ENCODE data around the gene ERC2.

ERC2 gene

GRCh38 chr3:55796533-55796932 is 671.7 kb downstream of the ERC2 start:
- H3F3A ChIP-seq (ENCODE audit: insufficient read depth): no peaks in the 10 kb centered on the region
- no peak overlapping the region for H3K27ac ChIP-seq (ENCODE audit: low read depth, low read length)
- no peaks in the 10 kb centered on the region for H3K79me2 ChIP-seq (ENCODE audit: insufficient read depth, low read length)
- no peaks in the 10 kb centered on the region for H4K20me1 ChIP-seq (ENCODE audit: low read depth, low read length)
- no peaks in the 10 kb centered on the region for H3K9me2 ChIP-seq (replicated peaks; ENCODE audit: insufficient read depth, low read length)
- no peaks in the 10 kb centered on the region for H3K9me3 ChIP-seq (ENCODE audit: insufficient read depth, low read length)
- no peak overlapping the region for H3K4me3 ChIP-seq (ENCODE audit: insufficient read depth, low read length, poor library complexity, severe bottlenecking)
- no peaks in the 10 kb centered on the region for H3K36me3 ChIP-seq (ENCODE audit: low read length)
- H3K9ac ChIP-seq (ENCODE audit: low read length): no peak overlapping the region
- no peak overlapping the region for H3K4me2 ChIP-seq (ENCODE audit: low read depth, low read length, poor library complexity, severe bottlenecking)
- no peaks in the 10 kb centered on the region for H3K27me3 ChIP-seq (ENCODE audit: low read length)
- TF ChIP-seq EZH2phosphoT487 (conservative IDR thresholded peaks at IDR 0.05; ENCODE audit: low read length) (no peak), CTCF (IDR thresholded peaks at IDR 0.05; ENCODE audit: insufficient read depth, low read length, poor library complexity, severe bottlenecking) (no peak)
- H2AFZ ChIP-seq (ENCODE audit: low read depth, low read length, severe bottlenecking): no peak overlapping the region

DNA sequence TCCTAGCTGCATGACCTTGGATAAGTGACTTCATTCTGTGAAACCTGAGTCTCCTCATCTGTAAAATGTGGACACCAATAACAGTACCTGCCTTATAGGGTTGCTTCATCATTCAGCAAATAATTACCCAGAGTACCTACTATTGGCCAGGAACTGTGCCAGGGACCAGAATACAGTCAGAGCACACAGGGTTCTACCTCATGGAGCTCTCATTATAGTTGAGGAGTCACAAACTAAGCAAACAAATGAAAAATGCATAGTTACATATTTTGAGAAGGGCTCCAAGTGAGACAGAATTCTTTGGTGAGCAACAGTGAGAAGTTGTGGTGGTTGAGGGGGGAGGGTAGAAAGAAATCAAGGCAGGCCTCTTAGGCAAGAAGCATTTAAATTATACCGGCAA is 672.5 kb downstream of the ERC2 start:
- H3K4me3 ChIP-seq (ENCODE audit: insufficient read depth, low read length, poor library complexity, severe bottlenecking): no peak overlapping the region
- H2AFZ ChIP-seq (ENCODE audit: low read depth, low read length, severe bottlenecking): no peak overlapping the region
- H3F3A ChIP-seq (ENCODE audit: insufficient read depth): no peaks in the 10 kb centered on the region
- H3K9ac ChIP-seq (ENCODE audit: low read length): no peak overlapping the region
- H3K36me3 ChIP-seq (ENCODE audit: low read length): no peaks in the 10 kb centered on the region
- H3K27me3 ChIP-seq (ENCODE audit: low read length): no peaks in the 10 kb centered on the region
- no peaks in the 10 kb centered on the region for H4K20me1 ChIP-seq (ENCODE audit: low read depth, low read length)
- H3K4me2 ChIP-seq (ENCODE audit: low read depth, low read length, poor library complexity, severe bottlenecking): no peak overlapping the region
- H3K9me2 ChIP-seq (replicated peaks; ENCODE audit: insufficient read depth, low read length): no peaks in the 10 kb centered on the region
- H3K79me2 ChIP-seq (ENCODE audit: insufficient read depth, low read length): no peaks in the 10 kb centered on the region
- no peaks in the 10 kb centered on the region for H3K9me3 ChIP-seq (ENCODE audit: insufficient read depth, low read length)
- no peak overlapping the region for H3K27ac ChIP-seq (ENCODE audit: low read depth, low read length)
- TF ChIP-seq CTCF (IDR thresholded peaks at IDR 0.05; ENCODE audit: insufficient read depth, low read length, poor library complexity, severe bottlenecking) (no peak), EZH2phosphoT487 (conservative IDR thresholded peaks at IDR 0.05; ENCODE audit: low read length) (no peak)

DNA sequence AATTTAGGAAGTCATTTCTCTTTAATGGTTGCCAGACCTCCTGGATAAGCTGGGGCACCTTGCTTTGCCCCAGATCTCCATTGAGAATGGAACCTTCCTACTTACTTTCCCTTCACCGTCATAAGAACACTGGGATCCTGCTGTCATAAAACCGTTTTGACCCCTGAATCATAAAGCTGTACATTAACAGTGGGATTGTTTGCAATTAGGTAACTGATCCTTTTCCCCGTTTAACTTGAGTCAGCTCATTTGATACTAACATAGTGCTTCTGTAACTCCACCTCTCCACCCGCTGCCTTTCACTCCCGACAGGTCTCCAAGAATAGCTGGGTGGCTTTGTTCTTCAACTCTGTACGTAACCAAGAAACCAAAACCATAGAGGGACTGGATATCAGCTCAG is 673.0 kb downstream of the ERC2 start:
- Histone ChIP-seq H3K36me3 (ENCODE audit: low read length) (no peaks in the 10 kb centered on the region), H3K4me2 (ENCODE audit: low read depth, low read length, poor library complexity, severe bottlenecking) (no peak overlapping the region), H3F3A (ENCODE audit: insufficient read depth) (no peaks in the 10 kb centered on the region), H2AFZ (ENCODE audit: low read depth, low read length, severe bottlenecking) (no peak overlapping the region), H3K79me2 (ENCODE audit: insufficient read depth, low read length) (no peaks in the 10 kb centered on the region), H3K27me3 (ENCODE audit: low read length) (no peaks in the 10 kb centered on the region), H3K4me3 (ENCODE audit: insufficient read depth, low read length, poor library complexity, severe bottlenecking) (no peak overlapping the region), H3K27ac (ENCODE audit: low read depth, low read length) (no peak overlapping the region), H3K9ac (ENCODE audit: low read length) (no peak overlapping the region), H3K9me2 (replicated peaks; ENCODE audit: insufficient read depth, low read length) (no peaks in the 10 kb centered on the region), H3K9me3 (ENCODE audit: insufficient read depth, low read length) (no peaks in the 10 kb centered on the region), H4K20me1 (ENCODE audit: low read depth, low read length) (no peaks in the 10 kb centered on the region)
- TF ChIP-seq CTCF (IDR thresholded peaks at IDR 0.05; ENCODE audit: insufficient read depth, low read length, poor library complexity, severe bottlenecking) (no peak), EZH2phosphoT487 (conservative IDR thresholded peaks at IDR 0.05; ENCODE audit: low read length) (no peak)

DNA sequence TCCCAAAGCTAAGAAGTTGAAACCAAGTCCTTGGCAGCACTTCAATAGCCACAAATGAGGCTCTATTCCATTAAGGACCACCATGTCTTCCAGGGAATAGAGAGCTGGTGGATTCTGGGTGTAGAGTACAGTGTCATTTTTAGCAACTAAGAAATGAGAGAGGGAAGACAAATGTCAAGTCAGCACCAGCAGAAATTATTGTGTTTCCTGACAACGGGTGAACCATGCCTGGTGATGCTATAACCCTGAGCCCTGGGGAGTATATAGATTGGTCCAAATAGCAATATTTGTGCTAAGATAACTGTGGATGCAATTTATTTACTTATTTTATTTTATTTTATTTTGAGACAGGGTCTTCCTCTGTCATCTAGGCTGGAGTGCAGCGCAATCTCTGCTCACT is 675.5 kb downstream of the ERC2 start:
- Histone ChIP-seq H3K4me3 (ENCODE audit: insufficient read depth, low read length, poor library complexity, severe bottlenecking) (no peak overlapping the region), H3K36me3 (ENCODE audit: low read length) (no peaks in the 10 kb centered on the region), H3K27ac (ENCODE audit: low read depth, low read length) (no peak overlapping the region), H3K9me2 (replicated peaks; ENCODE audit: insufficient read depth, low read length) (no peaks in the 10 kb centered on the region), H3F3A (ENCODE audit: insufficient read depth) (no peaks in the 10 kb centered on the region), H3K9me3 (ENCODE audit: insufficient read depth, low read length) (no peaks in the 10 kb centered on the region), H3K27me3 (ENCODE audit: low read length) (no peaks in the 10 kb centered on the region), H3K79me2 (ENCODE audit: insufficient read depth, low read length) (no peaks in the 10 kb centered on the region), H3K4me2 (ENCODE audit: low read depth, low read length, poor library complexity, severe bottlenecking) (no peak overlapping the region), H2AFZ (ENCODE audit: low read depth, low read length, severe bottlenecking) (no peak overlapping the region), H4K20me1 (ENCODE audit: low read depth, low read length) (no peaks in the 10 kb centered on the region), H3K9ac (ENCODE audit: low read length) (no peak overlapping the region)
- TF ChIP-seq EZH2phosphoT487 (conservative IDR thresholded peaks at IDR 0.05; ENCODE audit: low read length) (no peak), CTCF (IDR thresholded peaks at IDR 0.05; ENCODE audit: insufficient read depth, low read length, poor library complexity, severe bottlenecking) (no peak)

All from SU-DHL-6 (cell line).